DOHH2 (cell line): ENCODE data around the gene FA2H.

Experiments used
- EZH2phosphoT487 ChIP-seq: fragments of 200-600 bp; sonication (generic); IDR thresholded peaks from 2 replicates; pipeline ENCODE4 v1.6.1; 2017; ENCODE audit warnings: borderline replicate concordance, mild to moderate bottlenecking, antibody characterized with exemption, low read length, moderate library complexity, mixed read lengths
- TF ChIP-seq, protein P1 (sequence below): fragments of 200-600 bp; sonication (generic); IDR thresholded peaks from one replicate; pipeline ENCODE4 v1.5.1; 2014; ENCODE audit warnings: antibody characterized with exemption, mild to moderate bottlenecking, low read depth, low read length; ENCODE audit not compliant: poor library complexity, severe bottlenecking

DNA sequence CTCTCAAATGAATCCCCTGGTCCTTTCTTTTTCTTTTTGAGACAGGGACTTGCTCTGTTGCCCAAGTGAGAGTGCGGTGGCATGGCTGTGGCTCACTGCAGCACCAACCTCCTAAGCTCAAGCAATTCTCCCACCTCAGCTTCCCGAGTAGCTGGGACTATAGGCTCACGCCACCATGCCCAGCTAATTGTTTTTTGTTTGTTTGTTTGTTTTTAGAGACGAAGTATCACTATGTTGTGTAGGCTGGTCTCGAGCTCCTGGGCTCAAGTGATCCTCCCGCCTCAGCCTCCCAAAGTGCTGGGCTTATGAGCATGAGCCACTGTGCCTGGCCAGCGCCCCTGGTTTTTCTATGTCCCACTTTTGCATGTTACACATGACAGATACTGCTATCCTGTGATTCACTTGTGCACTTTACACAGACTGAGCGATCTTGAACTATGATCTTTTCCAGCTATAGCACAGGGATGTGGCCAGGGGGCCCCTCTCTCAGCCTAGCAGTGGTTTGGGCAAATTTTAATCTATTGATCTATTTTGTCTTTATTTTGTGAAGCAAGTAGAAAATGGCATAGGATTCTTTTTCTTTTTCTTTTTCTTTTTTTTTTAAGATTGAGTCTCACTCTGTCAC, 42.7 kb downstream of the FA2H start:
- TF ChIP-seq, protein P1, sequence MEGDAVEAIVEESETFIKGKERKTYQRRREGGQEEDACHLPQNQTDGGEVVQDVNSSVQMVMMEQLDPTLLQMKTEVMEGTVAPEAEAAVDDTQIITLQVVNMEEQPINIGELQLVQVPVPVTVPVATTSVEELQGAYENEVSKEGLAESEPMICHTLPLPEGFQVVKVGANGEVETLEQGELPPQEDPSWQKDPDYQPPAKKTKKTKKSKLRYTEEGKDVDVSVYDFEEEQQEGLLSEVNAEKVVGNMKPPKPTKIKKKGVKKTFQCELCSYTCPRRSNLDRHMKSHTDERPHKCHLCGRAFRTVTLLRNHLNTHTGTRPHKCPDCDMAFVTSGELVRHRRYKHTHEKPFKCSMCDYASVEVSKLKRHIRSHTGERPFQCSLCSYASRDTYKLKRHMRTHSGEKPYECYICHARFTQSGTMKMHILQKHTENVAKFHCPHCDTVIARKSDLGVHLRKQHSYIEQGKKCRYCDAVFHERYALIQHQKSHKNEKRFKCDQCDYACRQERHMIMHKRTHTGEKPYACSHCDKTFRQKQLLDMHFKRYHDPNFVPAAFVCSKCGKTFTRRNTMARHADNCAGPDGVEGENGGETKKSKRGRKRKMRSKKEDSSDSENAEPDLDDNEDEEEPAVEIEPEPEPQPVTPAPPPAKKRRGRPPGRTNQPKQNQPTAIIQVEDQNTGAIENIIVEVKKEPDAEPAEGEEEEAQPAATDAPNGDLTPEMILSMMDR = no peak
- no peak for TF ChIP-seq EZH2phosphoT487
